Coronary artery (tissue), 2 donors: ENCODE measurements around the gene SNCAIP.

Source experiments
- DNase-seq: peaks from one replicate; pipeline ENCODE4 v3.0.0-alpha.2; 2017; ENCODE audit warnings: low spot score
- H3K27ac ChIP-seq, 2 donors: fragments of 200-600 bp; sonication (generic); one replicate each; pipeline ENCODE4 v1.5.1; 2016 to 2019
- H3K4me3 ChIP-seq: fragments of 200-600 bp; sonication (generic); 2 replicates; pipeline ENCODE4 v1.5.1; 2016; ENCODE audit warnings: mild to moderate bottlenecking, moderate library complexity
- TF ChIP-seq, protein P1 (sequence below): fragments of 200-600 bp; sonication (generic); IDR thresholded peaks from one replicate; pipeline ENCODE4 v1.5.1; 2019; ENCODE audit warnings: antibody characterized with exemption

The SNCAIP gene

DNA sequence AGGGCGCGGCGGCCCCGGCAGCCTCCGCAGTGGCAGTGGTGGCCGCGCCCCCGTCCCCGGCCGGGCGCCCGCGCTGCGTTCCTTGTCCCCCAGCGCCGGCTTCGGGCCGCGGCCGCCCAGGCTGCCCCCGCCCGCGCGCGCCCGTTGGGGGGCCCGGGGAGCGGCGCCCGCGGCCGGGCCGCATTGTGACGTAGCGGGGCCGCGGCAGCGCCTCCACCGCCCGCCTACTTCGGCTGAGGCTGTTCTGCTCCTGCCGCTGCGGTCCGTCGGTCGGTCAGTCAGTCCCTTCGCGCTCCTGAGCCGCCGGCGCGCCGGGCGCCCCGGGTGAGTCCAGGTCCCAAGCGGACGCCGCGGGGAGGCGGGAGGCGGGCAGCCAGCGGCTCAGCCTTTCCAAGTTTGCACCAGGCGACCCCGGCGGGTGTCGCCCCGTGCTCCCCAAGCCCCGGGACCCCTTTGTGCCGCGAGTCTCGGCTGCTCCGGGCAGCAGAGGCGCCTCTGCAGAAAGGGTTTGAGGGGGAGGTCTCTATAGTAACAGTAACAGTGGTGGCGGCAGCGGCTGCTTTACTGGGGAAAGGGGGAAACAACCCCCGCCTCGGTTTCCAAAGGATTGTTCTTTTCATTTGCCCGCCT lies at the start of gene SNCAIP:
Gene SNCAIP, plus strand, starts transcription at position 277 of the 630 bp plus-strand sequence. CDS start 78,898 bp downstream, outside the sequence.
- Histone ChIP-seq H3K4me3 (peak within 1 kb of the TSS; percentile 83), H3K27ac (peak within 1 kb of the TSS; percentile 61 to 84)
- peak; percentile 76 for DNase-seq
- TF ChIP-seq, protein P1, sequence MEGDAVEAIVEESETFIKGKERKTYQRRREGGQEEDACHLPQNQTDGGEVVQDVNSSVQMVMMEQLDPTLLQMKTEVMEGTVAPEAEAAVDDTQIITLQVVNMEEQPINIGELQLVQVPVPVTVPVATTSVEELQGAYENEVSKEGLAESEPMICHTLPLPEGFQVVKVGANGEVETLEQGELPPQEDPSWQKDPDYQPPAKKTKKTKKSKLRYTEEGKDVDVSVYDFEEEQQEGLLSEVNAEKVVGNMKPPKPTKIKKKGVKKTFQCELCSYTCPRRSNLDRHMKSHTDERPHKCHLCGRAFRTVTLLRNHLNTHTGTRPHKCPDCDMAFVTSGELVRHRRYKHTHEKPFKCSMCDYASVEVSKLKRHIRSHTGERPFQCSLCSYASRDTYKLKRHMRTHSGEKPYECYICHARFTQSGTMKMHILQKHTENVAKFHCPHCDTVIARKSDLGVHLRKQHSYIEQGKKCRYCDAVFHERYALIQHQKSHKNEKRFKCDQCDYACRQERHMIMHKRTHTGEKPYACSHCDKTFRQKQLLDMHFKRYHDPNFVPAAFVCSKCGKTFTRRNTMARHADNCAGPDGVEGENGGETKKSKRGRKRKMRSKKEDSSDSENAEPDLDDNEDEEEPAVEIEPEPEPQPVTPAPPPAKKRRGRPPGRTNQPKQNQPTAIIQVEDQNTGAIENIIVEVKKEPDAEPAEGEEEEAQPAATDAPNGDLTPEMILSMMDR: no peak

DNA sequence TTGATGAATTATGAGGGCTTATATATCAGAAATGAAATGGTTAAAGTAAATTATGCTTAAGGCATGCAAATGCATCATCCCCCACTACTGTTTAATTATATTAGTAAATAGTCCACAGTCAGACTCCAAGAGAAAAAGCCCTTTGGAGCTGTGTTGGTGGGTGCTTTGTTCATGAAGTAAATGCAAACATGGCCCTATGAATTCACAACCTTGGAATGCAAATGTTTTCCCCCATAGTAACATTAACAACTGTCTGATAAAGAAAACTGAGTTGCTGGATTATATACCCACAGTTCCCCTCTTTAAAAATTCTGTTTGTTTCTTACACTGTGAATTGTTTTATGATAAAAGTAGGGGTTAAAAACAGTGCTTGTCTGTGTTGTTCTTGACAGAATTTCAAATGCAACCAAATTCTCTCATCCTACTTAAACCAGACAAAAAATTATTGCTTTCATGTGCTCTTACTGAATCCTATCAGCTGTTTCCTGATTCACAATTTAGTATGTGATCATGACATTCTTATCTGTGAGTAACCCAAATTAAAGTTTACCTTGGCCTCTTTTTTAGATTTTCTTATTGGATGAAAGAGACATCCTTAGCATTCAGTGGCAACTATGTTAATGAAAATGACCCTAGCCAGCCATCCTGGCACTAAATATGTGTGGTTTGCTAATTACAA lies 48.5 kb upstream of the SNCAIP start:
- no peak for DNase-seq
- Histone ChIP-seq H3K27ac (no peak overlapping the region), H3K4me3 (no peak overlapping the region)
- TF ChIP-seq, protein P1: no peak

DNA sequence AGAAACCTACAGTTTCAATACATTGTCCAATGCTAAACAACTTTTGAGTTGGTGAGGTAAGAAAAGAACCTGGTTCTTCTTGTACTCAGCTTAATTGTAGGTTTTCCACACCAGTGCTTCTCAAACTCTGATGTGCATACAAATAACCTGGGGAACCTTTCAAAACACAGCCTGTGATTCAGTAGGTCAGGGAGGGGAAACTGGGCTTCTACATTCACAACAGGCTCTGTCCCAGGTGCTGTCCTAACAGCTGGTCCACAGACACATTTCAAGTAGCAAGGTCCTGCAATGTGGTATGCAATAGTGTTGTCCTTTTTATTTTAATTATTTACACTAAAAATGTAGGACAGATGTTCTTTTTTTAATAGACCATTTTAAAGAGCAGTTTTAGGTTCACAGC lies 47.4 kb upstream of the SNCAIP start:
- Histone ChIP-seq H3K27ac (no peak overlapping the region), H3K4me3 (no peak overlapping the region)
- TF ChIP-seq, protein P1: no peak
- DNase-seq: no peak

DNA sequence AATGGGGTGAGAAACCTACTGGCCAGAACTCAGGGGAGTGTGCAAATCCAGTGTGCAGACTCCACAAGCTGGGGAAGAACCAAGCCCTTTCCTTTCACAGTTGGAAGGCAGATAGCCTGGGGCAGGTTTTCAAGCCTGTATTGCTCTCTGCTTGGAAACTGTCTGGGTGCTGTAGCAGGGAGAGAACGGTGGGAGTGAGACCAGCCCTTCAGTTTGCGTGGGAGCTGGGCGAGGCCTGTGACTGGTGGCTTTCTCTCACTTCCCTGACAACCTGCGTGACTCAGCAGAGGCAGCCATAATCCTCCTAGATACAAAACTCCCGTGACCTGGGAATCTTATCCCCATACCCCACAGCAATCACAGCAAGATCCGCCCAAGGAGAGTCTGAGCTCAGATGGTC lies 44.9 kb upstream of the SNCAIP start:
- DNase-seq: no peak
- TF ChIP-seq, protein P1: no peak
- no peak overlapping the region for H3K4me3 ChIP-seq
- H3K27ac ChIP-seq: no peak overlapping the region

DNA sequence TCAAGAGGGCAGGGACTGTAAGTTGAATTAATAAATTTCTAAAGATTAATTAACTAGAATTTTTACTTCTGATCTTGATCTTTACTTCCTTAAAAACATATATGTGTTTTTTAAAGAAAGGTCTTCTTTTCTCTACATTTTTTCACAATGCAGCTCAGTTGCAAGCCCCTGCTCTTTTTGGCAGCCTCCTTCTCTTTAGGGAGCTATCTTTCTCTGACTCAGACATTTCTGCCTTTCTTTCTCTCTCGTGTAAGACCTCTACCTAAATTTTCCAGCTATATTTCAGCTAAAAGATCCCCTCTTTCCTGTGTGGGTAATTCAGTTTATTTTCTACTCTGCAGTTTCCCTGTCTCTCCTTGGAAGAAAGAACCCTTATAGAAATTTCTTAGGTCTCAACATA lies 38.3 kb upstream of the SNCAIP start:
- H3K27ac ChIP-seq: no peak overlapping the region
- no peak for DNase-seq
- no peak overlapping the region for H3K4me3 ChIP-seq
- TF ChIP-seq, protein P1: no peak

DNA sequence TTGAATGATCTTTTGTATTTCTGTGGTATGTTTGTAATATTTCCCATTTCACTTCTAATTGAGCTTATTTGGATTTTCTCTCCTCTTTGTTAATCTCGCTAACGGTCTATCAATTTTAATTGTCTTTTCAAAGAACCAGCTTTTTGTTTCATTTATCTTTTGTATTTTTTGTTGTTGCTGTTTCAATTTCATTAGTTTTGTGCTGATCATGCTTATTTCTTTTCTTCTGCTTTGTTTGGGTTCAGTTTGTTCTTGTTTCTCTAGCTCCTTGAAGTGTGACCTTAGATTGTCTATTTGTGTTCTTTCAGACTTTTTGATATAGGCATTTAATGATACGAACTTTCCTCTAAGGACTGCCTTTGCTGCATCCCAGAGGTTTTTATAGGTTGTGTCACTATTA lies 28.4 kb upstream of the SNCAIP start:
- DNase-seq: no peak
- Histone ChIP-seq H3K4me3 (no peak overlapping the region), H3K27ac (no peak overlapping the region)
- TF ChIP-seq, protein P1: no peak

DNA sequence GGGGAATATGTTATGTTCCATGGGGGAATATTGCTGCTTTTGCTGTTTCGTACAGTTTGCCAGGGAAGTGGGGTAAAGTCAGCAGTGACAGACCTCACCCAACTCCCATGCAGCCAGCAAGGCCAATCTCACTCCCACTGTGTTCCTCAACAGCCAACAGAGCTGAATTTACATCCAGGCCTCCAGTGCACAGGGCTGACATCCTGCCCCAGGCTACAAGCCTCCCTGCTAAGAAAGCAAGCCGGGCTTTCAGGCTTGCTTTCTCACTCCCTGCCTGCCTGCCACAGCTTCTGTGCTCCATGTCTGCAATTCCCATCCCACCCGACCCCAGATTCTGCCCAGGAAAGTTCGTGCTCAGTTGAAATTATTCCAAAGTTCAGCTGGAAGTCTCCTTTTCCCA lies 25.5 kb upstream of the SNCAIP start:
- Histone ChIP-seq H3K27ac (no peak overlapping the region), H3K4me3 (no peak overlapping the region)
- DNase-seq: no peak
- TF ChIP-seq, protein P1: no peak
